GM12878 (cell line): ENCODE results near the gene BEST2. TPM values are rescaled to one million over a fixed set of nuclear protein-coding genes. Genes with fewer than 3 reads are reported as not detected.

Source experiments
- ATAC-seq: fragments of 200-7000 bp; cut with Tn5 transposase; 3 replicates; pipeline ENCODE4 v1.9.1; 2020; ENCODE audit warnings: mild to moderate bottlenecking, moderate library complexity
- BruUV-seq: library from RNA; stranded (reverse); fragments of 400-500 nt; replicated peaks from 2 replicates; lab custom pipeline; 2021; lab: Mats Ljungman, UMichigan
- CTCF ChIA-PET: fragments of 300-600 bp; sonication (Branson Sonifier 250); formaldehyde crosslinking; extraction: SDS; loops from one replicate; lab custom pipeline; 2021; ENCODE audit warnings: inconsistent platforms; lab: Yijun Ruan, JAX
- POLR2A ChIA-PET: fragments of 350-600 bp; formaldehyde crosslinking; extraction: SDS; loops from one replicate; lab custom pipeline; 2021; ENCODE audit warnings: inconsistent platforms; lab: Charles Lee
- RAD21 ChIA-PET: fragments of 300-600 bp; sonication (Branson Sonifier 250); formaldehyde crosslinking; loops from one replicate; lab custom pipeline; 2023; ENCODE audit warnings: antibody characterized with exemption; ENCODE audit not compliant: unreplicated experiment; lab: Charles Lee
- SMC1A ChIA-PET: fragments of 300-600 bp; sonication (Branson Sonifier 250); formaldehyde crosslinking; loops from one replicate; lab custom pipeline; 2023; ENCODE audit not compliant: unreplicated experiment, uncharacterized antibody; lab: Charles Lee
- DNase-seq: peaks from one replicate; pipeline ENCODE4 v3.0.0-alpha.2; 2011; ENCODE audit warnings: low read depth, low spot score
- FAIRE-seq: peaks from 3 replicates; lab custom pipeline; 2011; peaks lifted over from hg19 to GRCh38; lab: Jason Lieb, UNC
- H2AFZ ChIP-seq: 2 replicates; pipeline ENCODE4 v1.6.0; 2011; ENCODE audit warnings: low read depth, low read length, control low read depth; ENCODE audit not compliant: control insufficient read depth
- H3K27ac ChIP-seq: 2 replicates; pipeline ENCODE4 v1.5.1; 2011; ENCODE audit warnings: control low read depth; ENCODE audit not compliant: control insufficient read depth, insufficient read depth
- H3K27me3 ChIP-seq, 2 experiments: replicated peaks in 1 of 2; 2 replicates each; pipeline versions ENCODE4 v1.6.0 to v1.6.1; 2011; ENCODE audit warnings: low read length in 1 of 2; ENCODE audit not compliant: control insufficient read depth in 2 of 2, insufficient read depth in 2 of 2
- H3K36me3 ChIP-seq, 2 experiments: 2 replicates each; pipeline ENCODE4 v1.5.1; 2011; ENCODE audit warnings: low read length in 1 of 2; ENCODE audit not compliant: control insufficient read depth in 2 of 2, insufficient read depth in 2 of 2
- H3K4me1 ChIP-seq: 2 replicates; pipeline ENCODE4 v1.6.1; 2011; ENCODE audit warnings: mild to moderate bottlenecking, low read length, moderate library complexity, mixed read lengths; ENCODE audit not compliant: control insufficient read depth, insufficient read depth
- H3K4me2 ChIP-seq: 2 replicates; pipeline ENCODE4 v1.6.0; 2011; ENCODE audit warnings: control low read depth; ENCODE audit not compliant: control insufficient read depth, insufficient read depth
- H3K4me3 ChIP-seq: fragments of 200-600 bp; sonication (generic); 2 replicates; pipeline ENCODE4 v1.5.1; 2016
- H3K79me2 ChIP-seq: 2 replicates; pipeline ENCODE4 v1.6.0; 2011; ENCODE audit warnings: low read length; ENCODE audit not compliant: control insufficient read depth, insufficient read depth
- H3K9ac ChIP-seq: 2 replicates; pipeline ENCODE4 v1.8.0; 2011; ENCODE audit warnings: low read length, control low read depth, mixed read lengths; ENCODE audit not compliant: control insufficient read depth, insufficient read depth
- H3K9me3 ChIP-seq: replicated peaks from 3 replicates; pipeline ENCODE4 v1.5.1; 2011; ENCODE audit warnings: mild to moderate bottlenecking, low read length; ENCODE audit not compliant: control insufficient read depth, insufficient read depth
- H4K20me1 ChIP-seq: 2 replicates; pipeline ENCODE4 v1.6.0; 2011; ENCODE audit not compliant: control insufficient read depth, insufficient read depth
- CHD2 ChIP-seq: IDR thresholded peaks from 2 replicates; pipeline ENCODE4 v1.6.1; 2011; ENCODE audit warnings: low read depth, low read length, improper control_type of control experiment, borderline replicate concordance
- DPF2 ChIP-seq: fragments of 450-650 bp; IDR thresholded peaks from 2 replicates; pipeline ENCODE4 v1.6.1; 2017; ENCODE audit warnings: mild to moderate bottlenecking
- ETV6 ChIP-seq, 2 experiments: fragments of 450-650 bp in 1 of 2; IDR thresholded peaks in 1 of 2; conservative IDR thresholded peaks in 1 of 2; 2 replicates each; pipeline ENCODE4 v1.6.1; 2014; ENCODE audit warnings: antibody characterized with exemption in 1 of 2, borderline replicate concordance in 1 of 2, low read depth in 1 of 2, mild to moderate bottlenecking in 1 of 2, moderate library complexity in 1 of 2
- FOXK2 ChIP-seq: fragments of 450-650 bp; IDR thresholded peaks from 2 replicates; pipeline ENCODE4 v1.6.1; 2017; ENCODE audit warnings: mild to moderate bottlenecking, moderate library complexity
- FOXM1 ChIP-seq: IDR thresholded peaks from 2 replicates; pipeline ENCODE4 v1.6.1; 2012; ENCODE audit warnings: low read depth, mild to moderate bottlenecking, inconsistent platforms, low read length, moderate library complexity
- HDAC2 ChIP-seq: fragments of 200-600 bp; sonication (generic); IDR thresholded peaks from 2 replicates; pipeline ENCODE4 v1.6.1; 2017
- JUND ChIP-seq: IDR thresholded peaks from 2 replicates; pipeline ENCODE4 v1.6.1; 2012; ENCODE audit warnings: low read depth, mild to moderate bottlenecking, low read length, improper control_type of control experiment, moderate library complexity
- MEF2B ChIP-seq: fragments of 450-650 bp; IDR thresholded peaks from 2 replicates; pipeline ENCODE4 v1.6.1; 2018; ENCODE audit warnings: mild to moderate bottlenecking, moderate library complexity; ENCODE audit not compliant: partially characterized antibody, poor library complexity, severe bottlenecking
- NBN ChIP-seq: fragments of 450-650 bp; IDR thresholded peaks from 2 replicates; pipeline ENCODE4 v1.6.1; 2016
- NRF1 ChIP-seq: conservative IDR thresholded peaks from 2 replicates; pipeline ENCODE4 v1.6.1; 2011; ENCODE audit warnings: mild to moderate bottlenecking, low read depth, low read length, improper control_type of control experiment
- PAX5 ChIP-seq: IDR thresholded peaks from 2 replicates; pipeline ENCODE4 v1.6.1; 2011; ENCODE audit warnings: low read depth, low read length, borderline replicate concordance
- SRF ChIP-seq, 2 experiments: IDR thresholded peaks; 2 replicates each; pipeline ENCODE4 v1.6.1; 2011; ENCODE audit warnings: low read depth in 2 of 2, low read length in 2 of 2, mild to moderate bottlenecking in 1 of 2, moderate library complexity in 1 of 2
- STAT1 ChIP-seq: fragments of 450-650 bp; conservative IDR thresholded peaks from 2 replicates; pipeline ENCODE4 v1.6.1; 2014; ENCODE audit warnings: antibody characterized with exemption, mild to moderate bottlenecking
- TAF1 ChIP-seq: IDR thresholded peaks from 2 replicates; pipeline ENCODE4 v1.6.1; 2011; ENCODE audit warnings: mild to moderate bottlenecking, low read depth, low read length, borderline replicate concordance
- ZNF384 ChIP-seq: IDR thresholded peaks from 2 replicates; pipeline ENCODE4 v1.6.1; 2012; ENCODE audit warnings: low read depth, mild to moderate bottlenecking, low read length, improper control_type of control experiment, borderline replicate concordance
- ZSCAN29 ChIP-seq: fragments of 450-650 bp; IDR thresholded peaks from 2 replicates; pipeline ENCODE4 v1.6.1; 2017; ENCODE audit warnings: mild to moderate bottlenecking, moderate library complexity
- WGBS: methylation state at CpG from one replicate; pipeline ENCODE4 v1.1.6; 2016; ENCODE audit warnings: low lambda C conversion rate; ENCODE audit not compliant: insufficient replicate concordance, insufficient coverage; ENCODE audit errors: missing lambda C conversion rate; 5-methylcytosine and 5-hydroxymethylcytosine counted together
- in situ Hi-C: fragments of 300-500 bp; cut with MboI; formaldehyde crosslinking; loops from 9 replicates; pipeline ENCODE4 v1.14.3; 2018; ENCODE audit warnings: mixed read lengths
- intact Hi-C: fragments of 100-400 bp; cut with micrococcal nuclease; formaldehyde crosslinking; loops from one replicate; pipeline ENCODE4 v1.14.2; 2022; ENCODE audit not compliant: unreplicated experiment
- polyA plus RNA-seq, 11 experiments: library from polyadenylated mRNA; depleted of rRNA in 4 of 11; unstranded in 6 of 11; stranded (reverse) in 5 of 11; fragments of >200 nt; fragmentation: Nextera tagmentation in 4 of 11; fragmentation: Illumina TruSeq in 1 of 11; extraction: Ambion mirVana in 4 of 11; extraction: Trizol in 1 of 11; gene quantifications; 1 replicate in 1 of 11; 2 replicates in 10 of 11; pipeline versions ENCODE4 v1.2.1 to v1.2.3, GENCODE V29; 2011 to 2016; ENCODE audit warnings: inconsistent platforms in 2 of 11, missing spikeins in 2 of 11, low read depth in 1 of 11
- total RNA-seq, 4 experiments: library from RNA; depleted of rRNA in 3 of 4; stranded (reverse); fragments of >200 nt in 3 of 4; fragmentation: Illumina TruSeq in 1 of 4; extraction: Trizol in 1 of 4; gene quantifications; 2 replicates each; pipeline versions ENCODE4 v1.2.1 to v1.2.3, GENCODE V29; 2013 to 2021
- TF ChIP-seq, protein P1 (sequence below): fragments of 450-650 bp; IDR thresholded peaks from 2 replicates; pipeline ENCODE4 v1.6.1; 2017; ENCODE audit warnings: antibody characterized with exemption, mild to moderate bottlenecking, moderate library complexity
- TF ChIP-seq, protein P2 (sequence below): fragments of 450-650 bp; IDR thresholded peaks from 2 replicates; pipeline ENCODE4 v1.6.1; 2018; ENCODE audit warnings: mild to moderate bottlenecking, low read depth, moderate library complexity; ENCODE audit not compliant: partially characterized antibody

Gene BEST2
- total and polyA plus RNA-seq, 10 of the 15 experiments (the other 5 are each of a cell fraction or from before 2014, with no cell fraction given) = not detected

DNA sequence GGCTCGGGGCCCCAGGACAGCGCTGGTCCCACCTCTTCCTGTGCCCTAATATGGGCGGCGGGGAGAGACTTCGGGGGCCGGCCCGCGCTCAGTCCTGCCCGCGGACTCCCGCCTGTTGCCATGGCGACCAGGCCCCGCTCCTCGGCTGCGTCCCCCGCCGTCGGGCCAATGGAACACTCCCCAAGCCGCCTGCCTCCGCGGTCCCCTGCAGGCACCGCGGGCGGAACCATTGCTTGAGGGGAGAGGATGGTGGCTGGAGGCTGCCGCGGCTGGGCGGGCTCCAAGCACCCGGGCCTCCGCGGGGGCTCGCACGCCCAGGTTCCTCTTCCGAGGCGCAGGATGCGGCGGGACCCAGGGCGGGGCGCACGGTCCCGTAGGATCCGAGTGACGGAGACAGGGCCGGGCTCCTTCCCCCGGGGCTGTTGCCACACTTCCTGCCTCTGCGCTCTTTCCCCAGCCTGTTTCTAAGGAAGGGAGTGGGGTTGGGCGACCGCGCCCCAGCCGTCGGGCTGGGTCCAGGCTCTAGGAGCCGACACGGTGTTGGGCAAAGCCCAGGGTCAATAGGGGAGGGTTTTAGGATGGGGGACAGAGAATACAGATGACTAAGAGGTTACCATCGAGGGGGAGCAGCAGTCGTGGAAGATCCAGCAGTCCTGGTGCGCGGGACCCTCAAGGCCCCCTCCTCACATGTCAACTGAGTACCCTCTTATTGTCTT lies 38.5 kb downstream of the BEST2 start:
- BruUV-seq = no TSS peak
- Histone ChIP-seq H3K36me3 (no peaks in the 10 kb centered on the region), H3K4me2 (peak overlapping the region; percentile 97), H2AFZ (peak overlapping the region; percentile 46; the same call in 1 of the 2 replicates), H3K9ac (peak overlapping the region; percentile 97), H3K27ac (peak overlapping the region; percentile 99), H4K20me1 (no peaks in the 10 kb centered on the region), H3K27me3 (no peaks in the 10 kb centered on the region), H3K4me1 (peaks cover 47% of the 10 kb centered on the region), H3K9me3 (no peaks in the 10 kb centered on the region; the same call in 2 of the 3 replicates), H3K4me3 (peak overlapping the region; percentile 87), H3K79me2 (peaks cover 42% of the 10 kb centered on the region)
- in situ Hi-C loops (no loop called here), intact Hi-C loops (loop anchor here (5.0 to 10.0 kb wide), 2 partner anchors 147 to 1695 kb away; partner anchors contain the start of gene CALR)
- ChIA-PET CTCF (interaction anchor here (1.4 to 11.1 kb wide), 3 partner anchors 12 to 24 kb away, joined by 8 to 537 read pairs (median 44); partner anchors contain the start of gene HOOK2), RAD21 (interaction anchor here (1.8 to 11.4 kb wide), 3 partner anchors 8 to 13 kb away, joined by 13 to 303 read pairs (median 49); partner anchors contain the start of gene HOOK2), POLR2A (interaction anchor here (0.6 to 8.2 kb wide), 4 partner anchors 9 to 53 kb away, joined by 3 to 303 read pairs (median 38); partner anchors contain the start of genes GET3 and HOOK2), SMC1A (interaction anchor here (1.4 to 11.5 kb wide), 3 partner anchors 10 to 30 kb away, joined by 4 to 240 read pairs (median 28); no protein-coding TSS in a partner anchor)
- ATAC-seq = peak; percentile 53
- under 1% methylated on average over 56 of the region's 56 CpGs for WGBS
- DNase-seq = peak; percentile 86
- peak; percentile 18 for FAIRE-seq
- TF ChIP-seq FOXK2 (peak; percentile 97), JUND (peak; percentile 99), CHD2 (0 out of 2 replicates have a peak, but pooled peaks have one; percentile 70), NRF1 (no peak; the same call in 1 of the 2 replicates), PAX5 (no peak; the same call in 1 of the 2 replicates), ZNF384 (0 out of 2 replicates have a peak, but pooled peaks have one; percentile 18), ZSCAN29 (no peak), HDAC2 (no peak), SRF (IDR thresholded peaks at IDR 0.05; ENCODE audit: low read depth in 2 of 2, low read length in 2 of 2) (peak; percentile 99 to 100), ETV6 (conservative IDR thresholded peaks at IDR 0.05 in 1 of 2, IDR thresholded peaks at IDR 0.05 in 1 of 2; ENCODE audit: borderline replicate concordance in 1 of 2, low read depth in 1 of 2) (no peak), NBN (peak; percentile 77), STAT1 (peak; percentile 88; the same call in 1 of the 2 replicates), TAF1 (peak; percentile 56; the same call in 1 of the 2 replicates), MEF2B (peak; percentile 77), DPF2 (no peak; the same call in 1 of the 2 replicates), FOXM1 (no peak)
- TF ChIP-seq, protein P1, sequence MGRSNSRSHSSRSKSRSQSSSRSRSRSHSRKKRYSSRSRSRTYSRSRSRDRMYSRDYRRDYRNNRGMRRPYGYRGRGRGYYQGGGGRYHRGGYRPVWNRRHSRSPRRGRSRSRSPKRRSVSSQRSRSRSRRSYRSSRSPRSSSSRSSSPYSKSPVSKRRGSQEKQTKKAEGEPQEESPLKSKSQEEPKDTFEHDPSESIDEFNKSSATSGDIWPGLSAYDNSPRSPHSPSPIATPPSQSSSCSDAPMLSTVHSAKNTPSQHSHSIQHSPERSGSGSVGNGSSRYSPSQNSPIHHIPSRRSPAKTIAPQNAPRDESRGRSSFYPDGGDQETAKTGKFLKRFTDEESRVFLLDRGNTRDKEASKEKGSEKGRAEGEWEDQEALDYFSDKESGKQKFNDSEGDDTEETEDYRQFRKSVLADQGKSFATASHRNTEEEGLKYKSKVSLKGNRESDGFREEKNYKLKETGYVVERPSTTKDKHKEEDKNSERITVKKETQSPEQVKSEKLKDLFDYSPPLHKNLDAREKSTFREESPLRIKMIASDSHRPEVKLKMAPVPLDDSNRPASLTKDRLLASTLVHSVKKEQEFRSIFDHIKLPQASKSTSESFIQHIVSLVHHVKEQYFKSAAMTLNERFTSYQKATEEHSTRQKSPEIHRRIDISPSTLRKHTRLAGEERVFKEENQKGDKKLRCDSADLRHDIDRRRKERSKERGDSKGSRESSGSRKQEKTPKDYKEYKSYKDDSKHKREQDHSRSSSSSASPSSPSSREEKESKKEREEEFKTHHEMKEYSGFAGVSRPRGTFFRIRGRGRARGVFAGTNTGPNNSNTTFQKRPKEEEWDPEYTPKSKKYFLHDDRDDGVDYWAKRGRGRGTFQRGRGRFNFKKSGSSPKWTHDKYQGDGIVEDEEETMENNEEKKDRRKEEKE = peak; percentile 92
- TF ChIP-seq, protein P2, sequence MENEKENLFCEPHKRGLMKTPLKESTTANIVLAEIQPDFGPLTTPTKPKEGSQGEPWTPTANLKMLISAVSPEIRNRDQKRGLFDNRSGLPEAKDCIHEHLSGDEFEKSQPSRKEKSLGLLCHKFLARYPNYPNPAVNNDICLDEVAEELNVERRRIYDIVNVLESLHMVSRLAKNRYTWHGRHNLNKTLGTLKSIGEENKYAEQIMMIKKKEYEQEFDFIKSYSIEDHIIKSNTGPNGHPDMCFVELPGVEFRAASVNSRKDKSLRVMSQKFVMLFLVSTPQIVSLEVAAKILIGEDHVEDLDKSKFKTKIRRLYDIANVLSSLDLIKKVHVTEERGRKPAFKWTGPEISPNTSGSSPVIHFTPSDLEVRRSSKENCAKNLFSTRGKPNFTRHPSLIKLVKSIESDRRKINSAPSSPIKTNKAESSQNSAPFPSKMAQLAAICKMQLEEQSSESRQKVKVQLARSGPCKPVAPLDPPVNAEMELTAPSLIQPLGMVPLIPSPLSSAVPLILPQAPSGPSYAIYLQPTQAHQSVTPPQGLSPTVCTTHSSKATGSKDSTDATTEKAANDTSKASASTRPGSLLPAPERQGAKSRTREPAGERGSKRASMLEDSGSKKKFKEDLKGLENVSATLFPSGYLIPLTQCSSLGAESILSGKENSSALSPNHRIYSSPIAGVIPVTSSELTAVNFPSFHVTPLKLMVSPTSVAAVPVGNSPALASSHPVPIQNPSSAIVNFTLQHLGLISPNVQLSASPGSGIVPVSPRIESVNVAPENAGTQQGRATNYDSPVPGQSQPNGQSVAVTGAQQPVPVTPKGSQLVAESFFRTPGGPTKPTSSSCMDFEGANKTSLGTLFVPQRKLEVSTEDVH = peak; percentile 70
